ENCODE measurements around the gene PTPN2.

PTPN2 gene

GRCh38 chr18:12928206-12928605 lies 44.2 kb upstream of the PTPN2 start (continued):
- TF ChIP-seq ZNF416 (tag by site-specific recombination; IDR thresholded peaks at IDR 0.05) (no peak), ZSCAN16 (tag by site-specific recombination; IDR thresholded peaks at IDR 0.05) (no peak), ZBTB48 (tag by site-specific recombination; IDR thresholded peaks at IDR 0.05) (no peak), ZNF121 (tag by site-specific recombination; IDR thresholded peaks at IDR 0.05) (no peak), ZNF624 (tag by site-specific recombination; IDR thresholded peaks at IDR 0.05) (no peak), ZSCAN5A (tag by site-specific recombination; IDR thresholded peaks at IDR 0.05) (no peak), ZNF350 (tag by site-specific recombination; IDR thresholded peaks at IDR 0.05) (no peak)

GRCh38 chr18:12924616-12925015 lies 40.6 kb upstream of the PTPN2 start:
- no peak overlapping the region for H3K4me3 ChIP-seq (ENCODE audit: low read depth, low read length)
- no peak overlapping the region for H3K27ac ChIP-seq (ENCODE audit: extremely low read depth, low read depth, low read length)
- H3K36me3 ChIP-seq (ENCODE audit: control insufficient read depth in 2 of 2, insufficient read depth in 1 of 2, low read length in 2 of 2) = no peaks in the 10 kb centered on the region
- TF ChIP-seq ZNF16 (tag by site-specific recombination; IDR thresholded peaks at IDR 0.05; ENCODE audit: low read depth) = no peak
- TF ChIP-seq ZNF398 (tag by site-specific recombination; IDR thresholded peaks at IDR 0.05) = no peak
- no peak for TF ChIP-seq ZNF354C (tag by site-specific recombination; IDR thresholded peaks at IDR 0.05; ENCODE audit: borderline replicate concordance, low read depth)
- TF ChIP-seq ZBTB26 (tag by site-specific recombination; optimal IDR thresholded peaks at IDR 0.05) = no peak
- TF ChIP-seq ZNF501 (tag by site-specific recombination; IDR thresholded peaks at IDR 0.05) = no peak
- no peak for TF ChIP-seq BCL11A (tag by site-specific recombination; IDR thresholded peaks at IDR 0.05; ENCODE audit: low read depth)
- TF ChIP-seq ZNF510 (tag by site-specific recombination; IDR thresholded peaks at IDR 0.05; ENCODE audit: insufficient replicate concordance) = no peak
- no peak for TF ChIP-seq ZNF140 (tag by site-specific recombination; IDR thresholded peaks at IDR 0.05)
- TF ChIP-seq ZBTB21 (tag by site-specific recombination; IDR thresholded peaks at IDR 0.05) = no peak
- ChIA-PET POLR2A (interaction anchor here (0.6 to 1.1 kb wide), 2 partner anchors 41 to 206 kb away, joined by 3 to 6 read pairs; no protein-coding TSS in a partner anchor), CTCF (interaction anchor here (0.5 to 2.4 kb wide), 5 partner anchors 9 to 576 kb away, joined by 3 to 6 read pairs (median 4); no protein-coding TSS in a partner anchor)
- no peaks in the 10 kb centered on the region for H3K4me1 ChIP-seq (ENCODE audit: control insufficient read depth, insufficient read depth, low read length)
- no peaks in the 10 kb centered on the region for H3K9me3 ChIP-seq (ENCODE audit: control insufficient read depth, insufficient read depth, low read depth, low read length)

- Histone ChIP-seq H3K9me3 (ENCODE audit: control insufficient read depth, insufficient read depth, low read depth, low read length) (no peaks in the 10 kb centered on the region), H3K4me3 (ENCODE audit: low read depth, low read length) (no peak overlapping the region), H3K36me3 (ENCODE audit: control insufficient read depth in 2 of 2, insufficient read depth in 1 of 2, low read length in 2 of 2) (no peaks in the 10 kb centered on the region), H3K27ac (ENCODE audit: extremely low read depth, low read depth, low read length) (no peak overlapping the region), H3K4me1 (ENCODE audit: control insufficient read depth, insufficient read depth, low read length) (no peaks in the 10 kb centered on the region)
- CTCF ChIA-PET = interaction anchor here (0.6 to 3.0 kb wide), 6 partner anchors 12 to 529 kb away, joined by 3 to 15 read pairs (median 4); no protein-coding TSS in a partner anchor
- TF ChIP-seq OVOL3 (tag by site-specific recombination; IDR thresholded peaks at IDR 0.05) (no peak), ZBTB20 (tag by site-specific recombination; IDR thresholded peaks at IDR 0.05) (no peak), ZNF664 (tag by site-specific recombination; IDR thresholded peaks at IDR 0.05) (peak; percentile 72; the same call in 1 of the 2 replicates), ZNF394 (tag by site-specific recombination; IDR thresholded peaks at IDR 0.05; ENCODE audit: borderline replicate concordance) (no peak)
- POLR2A ChIA-PET = no interaction called here
These were observed 38.2 kb upstream of the PTPN2 start for GRCh38 chr18:12922266-12922665.
